OCI-LY3 (cell line): Measurements from ENCODE around the gene F9.

Experiments
- H2AFZ ChIP-seq: fragments of 200-600, 300-600 bp; shearing (Covaris generic); 2 replicates; pipeline ENCODE4 v1.6.0; 2014; ENCODE audit warnings: antibody characterized with exemption, low read depth, low read length
- H3K27ac ChIP-seq: fragments of 200-600, 300-600 bp; sonication (generic); 2 replicates; pipeline ENCODE4 v1.5.1; 2014; ENCODE audit warnings: mild to moderate bottlenecking, low read length, moderate library complexity, mixed read lengths
- H3K27me3 ChIP-seq: fragments of 200-600, 300-600 bp; sonication (generic); 2 replicates; pipeline ENCODE4 v1.6.1; 2014; ENCODE audit warnings: low read depth, low read length, mixed read lengths
- H3K36me3 ChIP-seq: fragments of 200-600, 300-600 bp; sonication (generic); replicated peaks from 2 replicates; pipeline ENCODE3; 2014; ENCODE audit warnings: low read depth, low read length, mixed read lengths
- H3K4me1 ChIP-seq: fragments of 300-600, 200-600 bp; sonication (generic); 2 replicates; pipeline ENCODE4 v1.6.1; 2014; ENCODE audit warnings: low read length, mixed read lengths
- H3K4me2 ChIP-seq: fragments of 200-600, 300-600 bp; sonication (generic); 2 replicates; pipeline ENCODE4 v1.6.1; 2014; ENCODE audit warnings: low read length, mixed read lengths
- H3K4me3 ChIP-seq: fragments of 300-600, 200-600 bp; sonication (generic); 2 replicates; pipeline ENCODE4 v1.5.1; 2014; ENCODE audit warnings: antibody characterized with exemption, mild to moderate bottlenecking, low read length, moderate library complexity
- H3K79me2 ChIP-seq: fragments of 300-600, 200-600 bp; shearing (Covaris generic); 2 replicates; pipeline ENCODE4 v1.6.1; 2014; ENCODE audit warnings: mild to moderate bottlenecking, low read length, mixed read lengths
- H3K9ac ChIP-seq: fragments of 300-600, 200-600 bp; shearing (Covaris generic); 2 replicates; pipeline ENCODE4 v1.6.0; 2014; ENCODE audit warnings: mild to moderate bottlenecking, low read length, moderate library complexity
- H3K9me3 ChIP-seq: fragments of 200-600, 300-600 bp; shearing (Covaris generic); 2 replicates; pipeline ENCODE4 v1.6.1; 2014; ENCODE audit warnings: low read length, mixed read lengths; ENCODE audit not compliant: insufficient read depth
- H4K20me1 ChIP-seq: fragments of 200-600, 300-600 bp; sonication (generic); 2 replicates; pipeline ENCODE4 v1.6.1; 2016; ENCODE audit warnings: low read length, mixed read lengths; ENCODE audit not compliant: insufficient read depth
- EZH2phosphoT487 ChIP-seq: fragments of 200-600 bp; shearing (Covaris generic); IDR thresholded peaks from 2 replicates; pipeline ENCODE4 v1.6.1; 2018; ENCODE audit warnings: antibody characterized with exemption, mixed run types, low read depth
- TF ChIP-seq, protein P1 (sequence below): fragments of 200-600, 300-600 bp; sonication (generic); IDR thresholded peaks from 2 replicates; pipeline ENCODE4 v1.5.1; 2014; ENCODE audit warnings: antibody characterized with exemption, low read length, low read depth

The F9 gene

GRCh38 chrX:139560221-139560620, 29.7 kb downstream of the F9 start:
- no peak for TF ChIP-seq EZH2phosphoT487
- Histone ChIP-seq H3K9me3 (no peaks in the 10 kb centered on the region), H3K27me3 (no peaks in the 10 kb centered on the region), H4K20me1 (no peaks in the 10 kb centered on the region), H3K36me3 (no peaks in the 10 kb centered on the region), H3K4me3 (no peak overlapping the region), H3K4me1 (peaks cover 23% of the 10 kb centered on the region), H3K9ac (no peak overlapping the region), H3K79me2 (no peaks in the 10 kb centered on the region), H3K4me2 (no peak overlapping the region), H3K27ac (no peak overlapping the region), H2AFZ (no peak overlapping the region)

DNA sequence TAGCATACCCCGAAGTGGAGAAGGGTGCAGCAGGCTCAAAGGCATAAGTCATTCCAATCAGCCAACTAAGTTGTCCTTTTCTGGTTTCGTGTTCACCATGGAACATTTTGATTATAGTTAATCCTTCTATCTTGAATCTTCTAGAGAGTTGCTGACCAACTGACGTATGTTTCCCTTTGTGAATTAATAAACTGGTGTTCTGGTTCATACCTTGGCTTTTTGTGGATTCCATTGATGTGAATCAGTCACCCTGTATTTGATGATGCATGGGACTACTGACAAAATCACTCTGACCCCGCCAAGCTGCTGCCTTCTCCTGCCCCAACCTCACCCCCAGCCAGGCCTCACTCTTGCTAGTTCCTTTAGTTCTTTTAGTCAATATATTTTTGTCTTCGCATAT, 32.7 kb downstream of the F9 start:
- H3K27ac ChIP-seq: no peak overlapping the region
- no peak overlapping the region for H3K4me2 ChIP-seq
- no peaks in the 10 kb centered on the region for H3K36me3 ChIP-seq
- no peak overlapping the region for H3K9ac ChIP-seq
- TF ChIP-seq, protein P1, sequence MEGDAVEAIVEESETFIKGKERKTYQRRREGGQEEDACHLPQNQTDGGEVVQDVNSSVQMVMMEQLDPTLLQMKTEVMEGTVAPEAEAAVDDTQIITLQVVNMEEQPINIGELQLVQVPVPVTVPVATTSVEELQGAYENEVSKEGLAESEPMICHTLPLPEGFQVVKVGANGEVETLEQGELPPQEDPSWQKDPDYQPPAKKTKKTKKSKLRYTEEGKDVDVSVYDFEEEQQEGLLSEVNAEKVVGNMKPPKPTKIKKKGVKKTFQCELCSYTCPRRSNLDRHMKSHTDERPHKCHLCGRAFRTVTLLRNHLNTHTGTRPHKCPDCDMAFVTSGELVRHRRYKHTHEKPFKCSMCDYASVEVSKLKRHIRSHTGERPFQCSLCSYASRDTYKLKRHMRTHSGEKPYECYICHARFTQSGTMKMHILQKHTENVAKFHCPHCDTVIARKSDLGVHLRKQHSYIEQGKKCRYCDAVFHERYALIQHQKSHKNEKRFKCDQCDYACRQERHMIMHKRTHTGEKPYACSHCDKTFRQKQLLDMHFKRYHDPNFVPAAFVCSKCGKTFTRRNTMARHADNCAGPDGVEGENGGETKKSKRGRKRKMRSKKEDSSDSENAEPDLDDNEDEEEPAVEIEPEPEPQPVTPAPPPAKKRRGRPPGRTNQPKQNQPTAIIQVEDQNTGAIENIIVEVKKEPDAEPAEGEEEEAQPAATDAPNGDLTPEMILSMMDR: no peak
- TF ChIP-seq EZH2phosphoT487: no peak
- no peaks in the 10 kb centered on the region for H3K9me3 ChIP-seq
- H3K4me1 ChIP-seq: peaks cover 15% of the 10 kb centered on the region
- H3K4me3 ChIP-seq: no peak overlapping the region
- H3K27me3 ChIP-seq: no peaks in the 10 kb centered on the region
- no peaks in the 10 kb centered on the region for H4K20me1 ChIP-seq
- no peak overlapping the region for H2AFZ ChIP-seq
- no peaks in the 10 kb centered on the region for H3K79me2 ChIP-seq

DNA sequence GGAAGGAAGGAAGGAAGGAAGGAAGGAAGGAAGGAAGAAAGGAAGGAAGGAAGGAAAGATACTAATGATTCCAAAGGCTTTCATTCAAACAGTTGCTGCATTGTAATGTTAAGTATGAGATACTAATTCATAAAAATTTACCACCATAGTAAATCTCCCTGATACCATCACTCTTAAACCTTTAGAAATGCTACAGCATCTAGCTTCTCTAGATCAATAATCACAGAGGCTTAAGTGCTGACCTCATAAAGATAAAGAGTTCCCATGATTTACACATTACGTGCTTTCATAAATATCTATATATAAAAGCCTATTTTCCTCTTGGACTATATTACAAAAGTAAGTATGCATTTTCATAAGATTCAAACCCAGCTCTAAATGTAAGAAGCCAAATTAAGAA, 36.4 kb downstream of the F9 start:
- Histone ChIP-seq H3K4me3 (no peak overlapping the region), H3K27me3 (no peaks in the 10 kb centered on the region), H2AFZ (no peak overlapping the region), H3K4me1 (peaks cover 9% of the 10 kb centered on the region), H3K9ac (no peak overlapping the region), H3K27ac (no peak overlapping the region), H3K9me3 (no peaks in the 10 kb centered on the region), H4K20me1 (no peaks in the 10 kb centered on the region), H3K79me2 (no peaks in the 10 kb centered on the region), H3K4me2 (no peak overlapping the region), H3K36me3 (no peaks in the 10 kb centered on the region)
- no peak for TF ChIP-seq EZH2phosphoT487
- TF ChIP-seq, protein P1: no peak

DNA sequence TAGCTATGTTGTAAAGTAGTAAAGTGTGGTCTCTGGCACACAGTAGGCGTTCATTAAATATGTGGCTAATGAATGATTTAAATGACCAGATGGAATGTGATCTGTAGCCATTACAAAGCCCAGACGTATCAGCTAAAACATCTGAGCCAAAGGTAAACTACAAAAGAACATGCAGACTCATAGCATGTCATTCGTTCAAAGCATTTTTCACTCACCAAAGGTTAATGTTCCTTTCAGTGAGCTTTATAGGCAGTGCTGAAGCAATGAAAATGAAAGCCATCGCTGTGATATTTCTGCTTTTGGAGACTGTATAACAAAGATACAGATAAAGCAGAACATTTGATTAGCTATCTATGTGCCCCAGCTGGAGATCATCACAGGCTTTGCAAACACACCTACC, 50.5 kb downstream of the F9 start:
- Histone ChIP-seq H3K4me1 (no peaks in the 10 kb centered on the region), H3K4me2 (no peak overlapping the region), H3K4me3 (no peak overlapping the region), H3K27me3 (no peaks in the 10 kb centered on the region), H3K9me3 (no peaks in the 10 kb centered on the region), H2AFZ (no peak overlapping the region), H4K20me1 (no peaks in the 10 kb centered on the region), H3K36me3 (no peaks in the 10 kb centered on the region), H3K9ac (no peak overlapping the region), H3K27ac (no peak overlapping the region), H3K79me2 (no peaks in the 10 kb centered on the region)
- TF ChIP-seq EZH2phosphoT487: no peak
- TF ChIP-seq, protein P1: no peak

DNA sequence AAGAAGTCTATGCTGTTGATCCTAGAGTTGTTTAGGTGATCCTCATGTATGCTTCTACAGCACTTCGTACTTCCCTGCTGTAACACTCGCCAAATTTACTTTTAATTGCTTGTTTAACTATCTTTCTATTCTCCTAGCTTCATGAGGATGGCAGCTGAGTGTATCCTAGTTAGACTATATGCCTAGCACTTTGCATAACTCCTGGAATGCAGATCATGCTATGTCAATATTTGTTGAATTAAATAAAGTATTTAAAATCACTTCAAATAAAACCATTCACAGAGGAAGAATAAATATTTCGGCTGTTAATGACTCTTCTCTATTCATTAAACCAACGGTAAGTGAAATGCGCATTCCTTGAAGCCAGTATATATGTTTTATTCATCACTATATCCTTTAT, 55.1 kb downstream of the F9 start:
- Histone ChIP-seq H2AFZ (no peak overlapping the region), H3K27me3 (no peaks in the 10 kb centered on the region), H3K27ac (no peak overlapping the region), H3K36me3 (no peaks in the 10 kb centered on the region), H3K79me2 (no peaks in the 10 kb centered on the region), H4K20me1 (no peaks in the 10 kb centered on the region), H3K4me2 (no peak overlapping the region), H3K9me3 (no peaks in the 10 kb centered on the region), H3K9ac (no peak overlapping the region), H3K4me3 (no peak overlapping the region), H3K4me1 (no peaks in the 10 kb centered on the region)
- TF ChIP-seq, protein P1: no peak
